RKO (cell line): ENCODE results near the gene ABHD17C.

Experiments
- DNase-seq: peaks from one replicate; pipeline ENCODE4 v3.0.0-alpha.2; 2016; ENCODE audit warnings: low spot score

ABHD17C gene

GRCh38 chr15:80764535-80764934, 69.4 kb downstream of the ABHD17C start:
- DNase-seq: no peak

DNA sequence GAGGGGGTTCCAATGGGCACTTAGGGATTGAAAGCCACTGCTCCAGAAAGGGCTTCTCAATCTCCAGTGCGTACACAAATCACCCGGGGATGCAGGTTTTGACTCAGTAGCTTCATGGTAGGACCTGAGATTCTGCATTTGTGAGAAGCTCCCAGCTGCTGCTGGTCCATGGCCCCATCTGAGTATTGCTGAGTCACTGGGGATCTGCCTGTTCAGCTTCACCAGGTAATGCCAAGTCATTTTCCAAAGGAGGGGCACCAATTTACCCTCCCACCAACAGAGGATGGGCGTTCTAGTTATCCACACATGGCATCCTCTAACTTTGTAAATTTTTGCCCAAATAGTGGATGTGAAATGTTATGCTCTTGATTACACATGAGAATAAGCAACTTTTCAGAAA, 71.2 kb downstream of the ABHD17C start:
- no peak for DNase-seq

- DNase-seq: no peak
These were observed 73.0 kb downstream of the ABHD17C start for GRCh38 chr15:80768158-80768557.

GRCh38 chr15:80769153-80769828, 74.2 kb downstream of the ABHD17C start:
- DNase-seq: no peak

DNA sequence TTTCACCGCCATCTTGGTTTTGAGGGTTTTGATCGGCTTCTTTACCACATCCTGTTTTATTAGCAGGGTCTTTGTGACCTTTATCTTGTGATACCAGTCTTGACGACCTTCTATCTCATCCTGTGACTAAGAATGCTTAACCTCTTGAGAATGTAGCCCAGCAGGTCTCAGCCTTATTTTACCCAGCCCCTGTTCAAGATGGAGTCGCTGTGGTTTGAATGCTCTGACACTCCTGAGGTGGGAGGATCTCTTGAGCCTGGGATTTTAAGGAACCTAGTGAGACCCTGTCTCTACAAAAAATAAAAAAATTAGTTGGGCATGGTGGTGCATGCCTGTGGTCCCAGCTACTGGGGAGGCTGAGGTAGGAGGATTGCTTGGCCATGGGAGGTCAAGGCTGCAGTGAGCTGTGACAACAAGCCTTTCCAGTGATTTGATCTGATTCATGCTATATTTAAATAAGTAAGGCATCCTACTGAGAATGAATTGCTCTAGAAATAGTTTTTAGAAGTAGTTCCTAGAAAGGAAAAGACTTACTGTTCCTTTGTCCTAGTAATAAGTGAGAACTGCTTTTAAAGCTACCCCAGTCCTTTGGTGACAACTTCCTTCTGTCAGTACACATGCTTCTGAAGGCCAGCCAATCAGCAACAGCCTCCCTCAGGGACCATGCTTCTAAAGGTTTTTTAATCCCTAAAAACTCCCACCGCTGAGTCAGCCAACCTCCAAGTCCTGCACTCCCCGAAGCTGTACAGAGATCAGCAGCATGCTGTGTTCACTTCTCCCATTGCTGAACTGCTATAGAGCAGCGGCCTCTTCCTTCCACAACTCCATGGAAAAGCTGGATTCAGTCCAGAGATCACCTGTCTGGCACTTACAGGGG, 75.0 kb downstream of the ABHD17C start:
- no peak for DNase-seq

DNA sequence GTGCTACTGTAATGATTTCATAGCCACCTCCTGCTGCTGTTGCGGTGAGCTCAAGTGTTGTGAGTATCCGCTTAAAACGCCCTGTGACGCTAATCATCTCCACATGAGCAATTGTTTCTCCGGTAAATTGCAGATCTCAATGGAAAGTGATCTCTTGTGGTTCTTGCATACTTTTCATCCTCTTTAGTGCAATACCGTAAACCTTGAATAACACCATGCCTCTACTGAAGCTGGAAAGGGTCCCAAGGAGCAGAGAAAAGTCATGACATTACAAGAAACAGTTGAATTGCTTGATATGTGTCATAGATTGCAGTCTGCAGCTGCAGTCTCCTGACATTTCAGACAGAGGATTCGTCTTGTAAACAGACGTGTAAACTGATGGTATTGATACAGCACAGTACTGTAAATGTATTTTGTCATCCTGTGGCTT, 78.0 kb downstream of the ABHD17C start:
- DNase-seq: no peak

- DNase-seq: no peak
These were observed 78.8 kb downstream of the ABHD17C start for GRCh38 chr15:80773792-80774352.

GRCh38 chr15:80774486-80774885, 79.4 kb downstream of the ABHD17C start:
- DNase-seq: no peak

- DNase-seq: no peak
These were observed 80.2 kb downstream of the ABHD17C start for GRCh38 chr15:80775338-80775737.

DNA sequence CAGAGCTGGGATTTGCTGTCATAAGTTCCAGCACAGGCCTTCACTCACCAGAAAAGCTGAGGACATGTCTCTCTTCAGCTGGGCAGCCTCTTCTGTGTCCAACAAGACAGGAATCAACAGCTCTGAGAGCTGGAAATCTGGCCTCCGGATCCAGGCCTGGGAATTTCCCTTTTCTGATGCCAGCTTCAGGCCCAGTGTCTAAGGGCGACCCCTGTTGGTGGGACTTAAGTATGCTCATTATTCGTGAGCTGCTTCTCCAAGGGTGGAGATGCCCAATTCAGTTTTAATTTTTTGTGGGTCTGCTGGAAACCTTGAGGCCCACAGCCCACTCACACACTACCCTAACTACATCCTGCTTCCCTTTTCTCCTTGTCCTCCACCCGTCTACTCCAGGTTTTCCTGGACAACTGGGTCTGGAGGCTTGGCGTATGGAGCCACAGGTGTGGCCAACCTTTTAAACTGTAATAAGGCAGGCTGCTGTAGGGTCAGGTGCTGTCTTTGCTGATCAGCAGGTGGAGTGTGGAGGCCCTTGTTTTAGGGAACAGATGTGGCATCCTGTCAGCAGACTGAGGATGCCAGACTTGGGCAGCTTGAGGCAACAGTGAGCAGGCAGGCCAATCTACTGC, 81.4 kb downstream of the ABHD17C start:
- peak; percentile 75 for DNase-seq

GRCh38 chr15:80777137-80777536, 82.0 kb downstream of the ABHD17C start:
- no peak for DNase-seq

DNA sequence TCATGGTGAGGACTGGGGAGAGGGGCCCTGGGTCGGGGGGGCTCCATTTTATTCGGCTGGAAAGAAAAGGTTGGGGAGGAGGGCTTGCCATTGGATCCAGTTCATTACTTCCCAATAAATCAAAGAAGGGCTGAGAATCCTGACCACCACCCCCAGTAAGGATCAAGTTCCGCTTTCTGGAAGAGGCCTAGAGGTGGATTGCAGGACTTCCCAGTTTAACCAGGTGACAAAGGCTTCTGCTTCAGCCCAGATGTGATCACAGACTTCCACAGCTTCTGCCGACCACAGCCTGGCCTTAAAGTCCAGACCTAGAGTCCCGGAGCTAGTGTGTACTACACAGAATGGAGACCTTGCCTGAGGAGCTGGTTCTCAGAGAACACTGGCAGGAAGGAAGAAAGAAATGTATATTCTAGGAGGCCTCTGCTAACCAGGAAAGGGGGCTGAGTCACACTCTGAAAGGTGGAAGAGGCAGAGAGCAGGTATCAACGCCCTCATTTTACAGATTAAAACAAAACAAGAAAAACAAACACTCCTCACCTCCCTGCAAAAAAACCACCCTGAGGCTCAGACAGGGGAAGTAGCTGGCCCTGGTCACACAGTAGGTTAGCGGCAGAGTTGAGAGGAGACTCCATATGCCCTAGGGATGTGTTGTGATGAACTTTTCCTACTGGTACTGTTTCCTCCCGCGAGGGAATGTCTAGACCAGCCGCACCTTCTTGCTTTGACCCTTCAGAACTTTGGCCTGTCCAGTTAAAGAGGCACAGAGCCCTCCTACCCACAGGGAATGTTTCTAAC, 82.9 kb downstream of the ABHD17C start:
- DNase-seq: no peak

GRCh38 chr15:80778621-80778963, 83.5 kb downstream of the ABHD17C start:
- DNase-seq: no peak

GRCh38 chr15:80778964-80779657, 84.0 kb downstream of the ABHD17C start, which contains the start of gene CEMIP:
Gene CEMIP, plus strand, starts transcription at chr15:80779370. Its CDS starts 94,510 bp downstream, at chr15:80873880.
- peak; percentile 65 for DNase-seq

DNA sequence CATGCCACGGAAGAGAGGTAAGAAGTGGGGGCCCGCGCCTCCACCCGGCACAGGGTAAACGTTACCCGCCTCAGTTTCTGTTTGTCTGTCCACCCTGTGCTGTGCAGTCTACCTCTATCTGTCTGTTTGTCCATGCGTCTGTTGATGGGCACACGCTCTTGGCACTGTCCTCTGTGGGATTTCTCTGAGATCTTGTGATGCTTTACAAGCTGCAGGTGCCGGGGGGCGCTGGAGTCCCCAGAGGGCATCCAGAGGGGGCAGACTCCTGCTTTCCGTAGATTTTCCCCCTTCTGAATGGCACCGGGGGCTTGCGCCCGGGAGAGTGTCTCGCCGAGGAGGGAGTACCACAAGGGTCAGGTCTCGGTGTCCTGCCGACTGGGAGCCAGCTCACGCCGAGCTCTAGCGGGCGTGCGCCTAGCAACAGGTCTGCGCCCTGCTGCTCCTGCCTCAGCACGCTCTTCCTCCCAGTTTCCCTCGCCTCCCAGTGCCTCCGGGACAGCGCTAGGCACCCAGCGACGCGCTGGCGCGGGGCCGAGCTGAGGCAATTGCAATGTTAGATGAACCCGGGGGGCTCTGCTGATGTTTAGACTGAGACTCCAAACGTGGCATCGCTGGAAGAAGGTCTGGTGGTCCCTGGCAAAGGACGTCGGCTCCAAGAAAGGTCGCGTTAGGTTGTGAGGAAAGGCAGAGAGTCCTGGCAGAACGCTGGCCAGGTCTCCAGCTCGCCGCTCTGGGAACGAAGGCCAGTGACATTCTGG, 84.7 kb downstream of the ABHD17C start:
- DNase-seq: peak; percentile 23

DNA sequence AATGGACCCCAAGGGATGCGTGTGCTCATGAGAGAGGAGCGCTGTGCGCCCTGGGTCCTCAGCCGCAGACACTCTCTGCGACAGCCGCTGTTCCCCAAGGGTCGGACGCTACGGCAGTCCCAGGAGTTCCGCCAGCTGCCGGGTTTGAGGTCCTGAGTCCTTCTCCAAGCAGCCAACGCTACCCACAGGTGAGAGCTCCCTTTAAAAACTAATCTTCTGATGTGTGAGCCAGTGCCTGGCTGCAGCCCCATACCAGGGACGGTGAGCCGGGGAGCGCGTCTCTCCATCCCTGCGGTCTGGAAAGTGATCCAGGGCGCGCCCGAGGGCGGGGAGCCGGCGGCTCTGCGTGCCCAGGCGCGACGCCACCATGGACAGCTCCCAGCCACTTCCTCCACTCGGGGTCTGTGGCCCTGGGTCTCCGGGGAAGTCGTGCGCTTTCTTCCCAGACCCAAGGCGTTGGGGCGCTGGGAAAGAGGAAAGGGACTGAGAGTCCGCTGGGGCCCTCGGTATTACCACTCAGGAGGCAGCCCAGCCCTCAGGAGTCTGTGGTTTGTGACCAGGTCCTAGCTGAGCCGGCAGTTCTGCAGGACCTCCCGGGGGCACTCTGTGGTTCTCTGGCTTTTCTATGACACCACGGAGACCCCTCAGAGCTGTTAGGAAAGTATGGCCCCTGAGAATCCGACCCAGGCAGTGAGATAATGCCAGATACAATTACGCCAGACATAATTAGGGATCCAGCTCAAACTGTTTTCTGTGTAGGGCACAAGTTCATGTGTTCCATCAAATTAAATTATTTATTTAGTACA, 85.5 kb downstream of the ABHD17C start:
- peak; percentile 9 for DNase-seq

- DNase-seq: no peak
These were observed 88.2 kb downstream of the ABHD17C start for GRCh38 chr15:80783260-80783659.

GRCh38 chr15:80785335-80785734, 90.2 kb downstream of the ABHD17C start:
- no peak for DNase-seq

- DNase-seq: no peak
These were observed 90.8 kb downstream of the ABHD17C start for GRCh38 chr15:80785811-80786354.
